ENCODE results near the gene NHERF2. TPM values are rescaled to one million over a fixed set of nuclear protein-coding genes. Genes with fewer than 3 reads are reported as not detected.

Gene NHERF2
- total and polyA plus RNA-seq, 2 experiments from 2014 or later = 12.0 to 16.5 TPM

DNA sequence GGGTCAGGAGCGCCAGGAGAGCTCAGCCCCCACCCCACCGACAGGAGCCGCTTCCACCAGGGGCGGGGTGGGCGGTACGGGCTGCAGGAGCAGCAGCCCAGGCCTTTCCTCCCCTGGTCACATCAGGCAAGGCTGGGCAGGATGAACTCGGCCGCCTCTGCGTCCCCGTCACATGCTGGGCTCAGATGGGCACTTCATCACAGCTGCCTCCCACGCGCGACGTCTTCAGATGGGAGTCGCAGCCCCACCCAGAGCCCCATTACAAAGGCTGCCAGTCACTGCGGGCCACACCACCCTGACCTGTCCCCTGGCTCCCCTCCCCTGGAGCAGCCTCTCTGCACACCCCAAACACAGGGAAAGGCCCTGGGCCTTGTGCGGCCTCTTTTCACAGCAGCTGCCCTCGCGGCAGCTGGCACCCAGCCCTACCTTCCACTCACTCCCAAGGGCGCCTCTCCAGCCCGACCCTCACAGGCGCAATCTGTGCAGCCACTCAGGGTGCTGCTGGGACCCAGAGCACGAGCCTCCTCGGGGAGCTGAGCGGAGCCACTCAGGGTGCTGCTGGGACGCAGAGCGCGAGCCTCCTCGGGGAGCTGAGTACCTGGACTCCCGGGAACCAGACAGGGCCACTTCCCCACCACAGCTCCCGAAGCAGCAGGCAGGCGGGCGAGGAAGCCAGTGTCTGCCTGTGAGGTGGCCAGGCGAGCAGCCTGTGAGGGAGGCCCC is 21.7 kb upstream of the NHERF2 start (continued):
- TF ChIP-seq CREB1 (CRISPR knock-in tag; IDR thresholded peaks at IDR 0.05; ENCODE audit: low read depth) (no peak), ZNF331 (CRISPR knock-in tag; IDR thresholded peaks at IDR 0.05; ENCODE audit: low read depth) (no peak)
- TF ChIP-seq, protein P1, sequence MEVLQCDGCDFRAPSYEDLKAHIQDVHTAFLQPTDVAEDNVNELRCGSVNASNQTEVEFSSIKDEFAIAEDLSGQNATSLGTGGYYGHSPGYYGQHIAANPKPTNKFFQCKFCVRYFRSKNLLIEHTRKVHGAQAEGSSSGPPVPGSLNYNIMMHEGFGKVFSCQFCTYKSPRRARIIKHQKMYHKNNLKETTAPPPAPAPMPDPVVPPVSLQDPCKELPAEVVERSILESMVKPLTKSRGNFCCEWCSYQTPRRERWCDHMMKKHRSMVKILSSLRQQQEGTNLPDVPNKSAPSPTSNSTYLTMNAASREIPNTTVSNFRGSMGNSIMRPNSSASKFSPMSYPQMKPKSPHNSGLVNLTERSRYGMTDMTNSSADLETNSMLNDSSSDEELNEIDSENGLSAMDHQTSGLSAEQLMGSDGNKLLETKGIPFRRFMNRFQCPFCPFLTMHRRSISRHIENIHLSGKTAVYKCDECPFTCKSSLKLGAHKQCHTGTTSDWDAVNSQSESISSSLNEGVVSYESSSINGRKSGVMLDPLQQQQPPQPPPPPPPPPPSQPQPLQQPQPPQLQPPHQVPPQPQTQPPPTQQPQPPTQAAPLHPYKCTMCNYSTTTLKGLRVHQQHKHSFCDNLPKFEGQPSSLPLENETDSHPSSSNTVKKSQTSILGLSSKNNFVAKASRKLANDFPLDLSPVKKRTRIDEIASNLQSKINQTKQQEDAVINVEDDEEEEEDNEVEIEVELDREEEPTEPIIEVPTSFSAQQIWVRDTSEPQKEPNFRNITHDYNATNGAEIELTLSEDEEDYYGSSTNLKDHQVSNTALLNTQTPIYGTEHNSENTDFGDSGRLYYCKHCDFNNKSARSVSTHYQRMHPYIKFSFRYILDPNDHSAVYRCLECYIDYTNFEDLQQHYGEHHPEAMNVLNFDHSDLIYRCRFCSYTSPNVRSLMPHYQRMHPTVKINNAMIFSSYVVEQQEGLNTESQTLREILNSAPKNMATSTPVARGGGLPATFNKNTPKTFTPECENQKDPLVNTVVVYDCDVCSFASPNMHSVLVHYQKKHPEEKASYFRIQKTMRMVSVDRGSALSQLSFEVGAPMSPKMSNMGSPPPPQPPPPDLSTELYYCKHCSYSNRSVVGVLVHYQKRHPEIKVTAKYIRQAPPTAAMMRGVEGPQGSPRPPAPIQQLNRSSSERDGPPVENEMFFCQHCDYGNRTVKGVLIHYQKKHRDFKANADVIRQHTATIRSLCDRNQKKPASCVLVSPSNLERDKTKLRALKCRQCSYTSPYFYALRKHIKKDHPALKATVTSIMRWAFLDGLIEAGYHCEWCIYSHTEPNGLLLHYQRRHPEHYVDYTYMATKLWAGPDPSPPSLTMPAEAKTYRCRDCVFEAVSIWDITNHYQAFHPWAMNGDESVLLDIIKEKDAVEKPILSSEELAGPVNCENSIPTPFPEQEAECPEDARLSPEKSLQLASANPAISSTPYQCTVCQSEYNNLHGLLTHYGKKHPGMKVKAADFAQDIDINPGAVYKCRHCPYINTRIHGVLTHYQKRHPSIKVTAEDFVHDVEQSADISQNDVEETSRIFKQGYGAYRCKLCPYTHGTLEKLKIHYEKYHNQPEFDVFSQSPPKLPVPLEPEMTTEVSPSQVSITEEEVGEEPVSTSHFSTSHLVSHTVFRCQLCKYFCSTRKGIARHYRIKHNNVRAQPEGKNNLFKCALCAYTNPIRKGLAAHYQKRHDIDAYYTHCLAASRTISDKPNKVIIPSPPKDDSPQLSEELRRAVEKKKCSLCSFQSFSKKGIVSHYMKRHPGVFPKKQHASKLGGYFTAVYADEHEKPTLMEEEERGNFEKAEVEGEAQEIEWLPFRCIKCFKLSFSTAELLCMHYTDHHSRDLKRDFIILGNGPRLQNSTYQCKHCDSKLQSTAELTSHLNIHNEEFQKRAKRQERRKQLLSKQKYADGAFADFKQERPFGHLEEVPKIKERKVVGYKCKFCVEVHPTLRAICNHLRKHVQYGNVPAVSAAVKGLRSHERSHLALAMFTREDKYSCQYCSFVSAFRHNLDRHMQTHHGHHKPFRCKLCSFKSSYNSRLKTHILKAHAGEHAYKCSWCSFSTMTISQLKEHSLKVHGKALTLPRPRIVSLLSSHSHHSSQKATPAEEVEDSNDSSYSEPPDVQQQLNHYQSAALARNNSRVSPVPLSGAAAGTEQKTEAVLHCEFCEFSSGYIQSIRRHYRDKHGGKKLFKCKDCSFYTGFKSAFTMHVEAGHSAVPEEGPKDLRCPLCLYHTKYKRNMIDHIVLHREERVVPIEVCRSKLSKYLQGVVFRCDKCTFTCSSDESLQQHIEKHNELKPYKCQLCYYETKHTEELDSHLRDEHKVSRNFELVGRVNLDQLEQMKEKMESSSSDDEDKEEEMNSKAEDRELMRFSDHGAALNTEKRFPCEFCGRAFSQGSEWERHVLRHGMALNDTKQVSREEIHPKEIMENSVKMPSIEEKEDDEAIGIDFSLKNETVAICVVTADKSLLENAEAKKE (CRISPR knock-in tag; IDR thresholded peaks at IDR 0.05) = no peak

DNA sequence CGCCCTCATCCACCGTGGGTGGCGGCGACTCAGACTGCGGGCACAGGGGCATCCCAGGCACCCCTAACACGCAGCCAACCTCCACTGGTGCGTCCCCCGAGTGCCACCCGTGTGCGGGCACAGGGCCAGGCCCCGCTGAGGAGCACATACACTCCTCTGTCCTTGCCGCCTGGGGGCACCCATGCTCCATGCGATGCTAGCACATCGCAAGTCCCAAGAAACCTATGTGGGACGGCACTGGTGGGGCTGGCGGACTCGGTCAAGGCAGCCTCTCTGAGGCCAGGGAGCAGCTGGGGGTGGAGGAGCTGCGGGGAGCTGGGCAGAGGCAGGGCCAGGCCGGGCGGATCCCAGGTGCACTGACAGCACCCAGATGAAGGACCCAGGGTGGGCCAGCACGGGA is 21.1 kb upstream of the NHERF2 start:
- Histone ChIP-seq H3K27me3 (ENCODE audit: insufficient read depth) (no peaks in the 10 kb centered on the region), H4K20me1 (replicated peaks; ENCODE audit: insufficient read depth) (peaks cover 36% of the 10 kb centered on the region), H3K9me2 (ENCODE audit: insufficient read depth) (no peaks in the 10 kb centered on the region), H3K4me2 (no peak overlapping the region), H3K27ac (ENCODE audit: low read depth) (no peak overlapping the region), H3K36me3 (ENCODE audit: insufficient read depth) (no peaks in the 10 kb centered on the region), H3K4me1 (ENCODE audit: insufficient read depth) (peaks cover 22% of the 10 kb centered on the region), H3K4me3 (no peak overlapping the region), H2AFZ (no peak overlapping the region), H3K79me2 (replicated peaks; ENCODE audit: insufficient read depth) (peaks cover 42% of the 10 kb centered on the region), H3F3A (replicated peaks; ENCODE audit: low read depth) (peaks cover 33% of the 10 kb centered on the region; the same call in 1 of the 2 replicates)
- DNase-seq (ENCODE audit: low spot score) (peak; percentile 72), ATAC-seq (peak; percentile 11)
- peaks cover 25% of the 10 kb centered on the region for H3K36me3 Mint-ChIP-seq (ENCODE audit: low read depth)
- H3K27me3 Mint-ChIP-seq (ENCODE audit: insufficient read depth, low read depth, poor library complexity) = peaks cover 13% of the 10 kb centered on the region
- peaks cover 37% of the 10 kb centered on the region for H3K4me1 Mint-ChIP-seq
- TF ChIP-seq ZNF331 (CRISPR knock-in tag; IDR thresholded peaks at IDR 0.05; ENCODE audit: low read depth) = no peak
- no peak for TF ChIP-seq EZH2phosphoT487 (IDR thresholded peaks at IDR 0.05; ENCODE audit: unreplicated experiment)
- no peak for TF ChIP-seq POLR2AphosphoS5 (IDR thresholded peaks at IDR 0.05; ENCODE audit: low read depth)
- TF ChIP-seq, protein P2, sequence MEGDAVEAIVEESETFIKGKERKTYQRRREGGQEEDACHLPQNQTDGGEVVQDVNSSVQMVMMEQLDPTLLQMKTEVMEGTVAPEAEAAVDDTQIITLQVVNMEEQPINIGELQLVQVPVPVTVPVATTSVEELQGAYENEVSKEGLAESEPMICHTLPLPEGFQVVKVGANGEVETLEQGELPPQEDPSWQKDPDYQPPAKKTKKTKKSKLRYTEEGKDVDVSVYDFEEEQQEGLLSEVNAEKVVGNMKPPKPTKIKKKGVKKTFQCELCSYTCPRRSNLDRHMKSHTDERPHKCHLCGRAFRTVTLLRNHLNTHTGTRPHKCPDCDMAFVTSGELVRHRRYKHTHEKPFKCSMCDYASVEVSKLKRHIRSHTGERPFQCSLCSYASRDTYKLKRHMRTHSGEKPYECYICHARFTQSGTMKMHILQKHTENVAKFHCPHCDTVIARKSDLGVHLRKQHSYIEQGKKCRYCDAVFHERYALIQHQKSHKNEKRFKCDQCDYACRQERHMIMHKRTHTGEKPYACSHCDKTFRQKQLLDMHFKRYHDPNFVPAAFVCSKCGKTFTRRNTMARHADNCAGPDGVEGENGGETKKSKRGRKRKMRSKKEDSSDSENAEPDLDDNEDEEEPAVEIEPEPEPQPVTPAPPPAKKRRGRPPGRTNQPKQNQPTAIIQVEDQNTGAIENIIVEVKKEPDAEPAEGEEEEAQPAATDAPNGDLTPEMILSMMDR (conservative IDR thresholded peaks at IDR 0.05; ENCODE audit: low read depth in 2 of 2) = peak; percentile 46 to 71
- no peak for TF ChIP-seq ZNF114 (CRISPR knock-in tag; IDR thresholded peaks at IDR 0.05)
- H3K27ac Mint-ChIP-seq = no peak overlapping the region
- no peak overlapping the region; the same call in 2 of the 3 replicates for H3K4me3 Mint-ChIP-seq
- no peaks in the 10 kb centered on the region for H3K9me3 Mint-ChIP-seq
